HG02943 (cell line): ENCODE data around the gene RGS10.
A peak's percentile ranks its signal among the peaks of the same experiment; 100 is the strongest.

Source experiments
- ATAC-seq: cut with Tn5 transposase; IDR thresholded peaks from one replicate; pipeline ENCODE4 v1.9.1; 2021; ENCODE audit warnings: mild to moderate bottlenecking, low read depth, moderate library complexity; ENCODE audit not compliant: unreplicated experiment

RGS10 gene

GRCh38 chr10:119520283-119520682 lies 22.2 kb downstream of the RGS10 start:
- no peak for ATAC-seq

DNA sequence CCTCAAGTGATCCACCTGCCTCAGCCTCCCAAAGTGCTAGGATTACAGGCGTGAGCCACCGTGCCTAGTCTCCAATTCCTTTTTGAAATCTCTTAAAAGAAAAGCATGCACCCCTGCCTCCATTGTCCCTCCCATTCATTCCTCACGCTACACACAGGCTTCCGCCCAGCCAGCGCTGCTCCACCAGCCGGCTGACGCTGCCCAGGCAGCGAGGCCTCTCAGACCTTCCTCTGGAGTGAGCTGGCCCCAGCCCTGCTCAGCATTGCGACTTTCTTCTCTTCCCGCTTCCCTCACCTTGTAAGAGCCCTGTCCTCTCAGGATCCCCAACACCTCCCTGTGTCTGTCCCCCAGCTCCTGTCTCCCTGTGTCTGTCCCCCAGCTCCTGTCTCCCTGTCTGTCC lies 23.6 kb downstream of the RGS10 start:
- ATAC-seq, result no peak

- peak; percentile 13 for ATAC-seq
These were observed 24.3 kb downstream of the RGS10 start for GRCh38 chr10:119518176-119518575.

- peak; percentile 56 for ATAC-seq
These were observed 25.0 kb downstream of the RGS10 start for GRCh38 chr10:119517235-119518141.

DNA sequence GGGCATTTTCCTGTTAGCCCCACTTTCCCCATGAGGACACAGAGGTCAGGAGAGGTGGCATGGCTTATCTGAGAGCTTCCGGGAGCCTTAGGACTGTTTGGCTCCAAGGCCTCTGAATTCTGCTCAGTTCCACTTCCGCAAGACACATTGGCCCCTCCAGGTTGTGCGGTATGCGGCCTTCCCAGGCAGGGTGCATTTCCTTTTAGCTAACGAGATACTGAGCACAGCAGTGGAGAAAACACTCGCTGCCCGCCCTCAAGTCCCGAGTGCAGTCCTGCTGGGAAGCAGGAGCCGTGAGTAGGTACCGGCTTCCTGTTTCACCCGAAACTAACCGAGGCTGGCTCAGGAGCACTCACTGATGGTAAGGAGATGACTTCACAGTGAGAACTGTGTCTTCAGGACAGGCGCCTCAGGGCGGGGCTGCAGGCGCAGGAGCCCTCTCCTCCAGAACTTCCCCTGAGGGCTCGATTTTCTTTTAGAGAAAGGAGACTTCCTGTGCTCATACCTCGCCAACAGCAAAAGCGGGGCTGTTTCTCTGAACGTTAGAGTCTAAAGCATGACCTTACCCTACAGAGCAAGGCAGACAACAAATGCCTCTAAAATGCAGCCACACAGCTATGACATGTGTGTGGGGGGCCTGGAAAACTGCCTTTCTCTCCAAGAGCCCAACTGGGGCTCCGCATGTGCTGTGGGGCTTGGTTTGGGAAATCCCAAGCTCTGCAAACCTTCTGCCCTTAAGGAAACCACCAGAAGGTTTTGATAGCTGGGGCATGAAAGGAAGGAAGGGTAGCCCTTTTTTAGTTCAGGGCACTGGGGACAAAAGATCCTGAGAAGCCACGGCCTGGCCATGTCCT lies 25.9 kb downstream of the RGS10 start:
- ATAC-seq, result peak; percentile 69

GRCh38 chr10:119515511-119516045 lies 26.9 kb downstream of the RGS10 start:
- no peak for ATAC-seq

DNA sequence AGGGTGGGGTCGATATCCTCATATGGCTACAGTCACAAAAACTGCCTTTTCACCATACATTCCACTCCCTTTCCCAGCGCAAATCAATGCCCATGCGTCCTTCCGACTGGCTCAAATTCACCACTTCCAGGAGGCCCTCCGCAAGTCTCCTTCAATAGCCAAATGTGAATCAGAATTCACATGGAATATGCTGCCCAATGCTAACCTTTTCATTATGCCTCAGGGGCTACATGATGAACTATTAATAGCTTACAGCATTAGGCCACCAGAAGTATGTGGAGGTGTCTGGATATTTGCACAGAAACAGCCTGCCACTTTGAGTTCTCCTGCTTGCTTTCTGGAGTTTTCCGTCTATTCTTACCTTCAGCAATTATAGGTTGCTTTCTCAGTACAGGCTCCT lies 27.7 kb downstream of the RGS10 start:
- no peak for ATAC-seq

GRCh38 chr10:119511828-119512515 lies 30.5 kb downstream of the RGS10 start:
- ATAC-seq, result no peak

DNA sequence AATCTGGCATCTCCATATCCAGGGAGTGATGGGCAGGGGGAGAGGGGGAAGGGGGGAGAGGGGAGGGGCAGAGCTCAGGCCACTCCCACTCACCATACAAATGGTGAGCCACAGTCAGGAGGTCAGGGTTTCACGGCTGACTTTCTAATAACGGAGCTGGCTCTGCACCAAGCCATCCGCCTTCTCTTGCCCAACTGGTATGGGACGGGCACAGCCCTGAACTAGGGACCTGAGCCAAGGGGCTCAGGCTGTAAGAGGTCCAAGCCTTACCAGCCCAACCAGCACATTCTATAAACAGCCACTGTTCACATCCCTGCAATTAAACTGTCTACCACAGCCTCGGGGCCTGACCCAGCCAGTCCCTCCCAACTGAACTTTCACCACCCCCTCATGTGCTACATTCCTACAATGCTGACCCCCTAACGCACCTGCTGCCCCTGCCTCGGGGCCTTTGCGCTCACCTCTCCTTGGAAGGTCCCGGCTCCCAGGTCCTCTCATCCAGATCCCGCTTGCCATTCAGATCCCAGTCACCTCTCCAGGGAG lies 32.5 kb downstream of the RGS10 start:
- ATAC-seq, result no peak

DNA sequence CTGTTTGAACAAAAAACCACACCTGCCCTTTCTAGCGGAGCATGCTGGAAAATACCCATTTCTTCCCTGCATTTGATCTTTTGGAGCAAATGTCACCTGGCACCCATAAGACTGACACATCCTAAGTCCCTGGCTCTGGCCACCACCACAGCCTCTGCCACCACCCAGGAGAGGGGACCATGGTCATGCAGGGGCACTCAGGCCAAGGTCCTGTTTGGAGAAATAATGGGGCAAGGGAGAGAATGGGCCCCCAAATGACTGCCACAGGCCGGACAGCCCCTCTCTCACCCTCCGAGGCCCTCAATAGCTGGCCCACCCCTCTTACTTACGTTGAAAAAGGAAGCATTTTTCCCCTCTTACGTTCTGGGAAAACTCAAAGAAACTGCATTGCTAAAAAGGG lies 35.4 kb downstream of the RGS10 start:
- no peak for ATAC-seq

- no peak for ATAC-seq
These were observed 36.8 kb downstream of the RGS10 start for GRCh38 chr10:119505588-119506315.

GRCh38 chr10:119505131-119505551 lies 37.4 kb downstream of the RGS10 start:
- no peak for ATAC-seq

GRCh38 chr10:119504651-119505050 lies 37.9 kb downstream of the RGS10 start:
- ATAC-seq, result no peak

DNA sequence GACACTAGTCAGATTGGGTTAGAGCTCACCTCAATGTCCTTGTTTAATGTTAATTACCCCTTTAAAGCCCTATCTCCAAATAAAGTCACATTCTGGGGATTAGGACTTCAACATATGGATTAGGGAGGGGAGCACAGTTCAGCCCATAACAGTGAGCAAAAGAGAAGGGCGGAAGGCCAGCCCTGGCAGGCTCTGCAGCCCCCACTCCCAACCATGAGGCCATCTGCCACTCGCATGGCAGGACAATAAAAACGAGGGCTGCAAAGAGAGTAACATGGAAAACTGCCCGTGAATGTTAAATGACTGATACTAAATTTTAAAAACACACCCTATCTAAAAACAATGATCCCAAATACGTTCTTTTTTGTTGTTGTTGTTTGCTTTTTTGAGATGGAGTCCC lies 38.7 kb downstream of the RGS10 start:
- ATAC-seq, result no peak

- no peak for ATAC-seq
These were observed 39.8 kb downstream of the RGS10 start for GRCh38 chr10:119502618-119503155.

DNA sequence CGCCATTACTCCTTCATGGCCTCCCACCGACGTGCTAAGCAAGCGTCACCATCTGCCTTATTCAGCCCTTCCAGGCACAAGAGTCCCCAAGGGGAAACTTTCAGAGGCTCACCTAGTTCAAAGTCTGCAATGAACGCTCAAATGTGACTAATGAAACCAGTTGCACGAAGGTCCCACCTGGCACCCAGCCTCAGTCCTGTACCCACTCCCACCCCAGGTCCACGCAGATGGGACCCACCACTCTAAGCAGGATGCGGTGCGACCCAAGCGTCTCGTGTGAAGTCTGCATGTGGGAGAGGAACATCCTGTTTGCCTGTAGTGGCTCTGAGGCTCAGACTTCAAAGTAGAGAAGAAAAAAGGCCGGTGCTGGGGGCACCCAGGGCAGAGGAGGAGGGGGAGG lies 40.3 kb downstream of the RGS10 start:
- ATAC-seq, result peak; percentile 68

DNA sequence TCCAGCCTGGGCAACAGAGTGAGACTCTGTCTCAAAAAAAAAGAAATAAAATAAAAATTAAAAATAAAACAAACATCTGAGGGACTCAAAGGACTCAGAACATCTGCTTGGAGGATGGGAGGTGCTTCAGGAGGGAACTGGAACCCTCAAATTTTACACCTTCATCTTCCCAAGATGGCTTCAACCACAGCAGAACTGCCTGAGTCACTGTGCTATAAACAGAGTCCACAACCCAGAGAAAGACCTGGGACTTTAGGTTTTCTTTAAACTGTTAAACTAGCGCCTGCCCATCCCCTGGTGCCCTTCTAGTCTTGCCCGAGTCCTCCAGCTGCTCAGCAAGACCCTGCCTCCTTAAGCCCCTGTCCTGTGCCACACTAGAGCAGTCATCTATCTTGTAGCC lies 40.8 kb downstream of the RGS10 start:
- ATAC-seq, result no peak

DNA sequence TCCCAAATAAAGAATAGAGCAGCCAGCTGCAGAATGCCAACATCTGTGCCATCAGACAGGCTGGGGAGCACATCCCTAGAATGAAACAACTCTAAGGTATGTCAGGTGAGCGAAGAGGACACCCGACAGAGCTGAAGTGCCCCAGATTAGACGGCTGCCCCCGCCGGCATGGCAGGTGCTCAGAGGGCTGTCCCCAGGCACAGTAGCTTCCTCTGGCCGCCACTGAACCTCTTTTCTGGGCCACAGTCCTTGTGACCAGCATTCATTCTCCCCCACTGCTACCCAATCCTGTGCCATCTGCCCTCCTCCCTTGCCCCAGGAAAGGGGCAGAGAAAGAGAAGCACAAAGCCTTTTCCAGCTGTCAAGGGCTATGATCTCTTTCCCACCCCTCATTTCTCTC lies 41.7 kb downstream of the RGS10 start:
- no peak for ATAC-seq

GRCh38 chr10:119500123-119500795 lies 42.3 kb downstream of the RGS10 start:
- no peak for ATAC-seq
